GF-D8 (cell line): ENCODE results near the gene INTS12.

Experiments used
- DNase-seq: peaks from one replicate; lab custom pipeline; 2025; lab: John Stamatoyannopoulos, UW

The INTS12 gene

GRCh38 chr4:105686571-105686970 lies 21.9 kb downstream of the INTS12 start:
- DNase-seq = no peak

GRCh38 chr4:105683038-105683437 lies 25.5 kb downstream of the INTS12 start:
- DNase-seq = no peak

- no peak for DNase-seq
Measured at GRCh38 chr4:105679186-105679585, 29.3 kb downstream of the INTS12 start.

- no peak for DNase-seq
Measured at GRCh38 chr4:105677709-105678108, 30.8 kb downstream of the INTS12 start.

GRCh38 chr4:105674011-105674410 lies 34.5 kb downstream of the INTS12 start:
- DNase-seq = no peak

- no peak for DNase-seq
Measured at GRCh38 chr4:105671301-105671700, 37.2 kb downstream of the INTS12 start.

GRCh38 chr4:105670684-105671083 lies 37.8 kb downstream of the INTS12 start:
- DNase-seq = no peak

- no peak for DNase-seq
Measured at GRCh38 chr4:105666693-105667092, 41.8 kb downstream of the INTS12 start.

- no peak for DNase-seq
Measured at GRCh38 chr4:105662935-105663675, 45.4 kb downstream of the INTS12 start.

- no peak for DNase-seq
Measured at GRCh38 chr4:105661028-105661427, 47.5 kb downstream of the INTS12 start.

GRCh38 chr4:105659190-105659589 lies 49.3 kb downstream of the INTS12 start:
- no peak for DNase-seq

GRCh38 chr4:105657117-105657765 lies 51.2 kb downstream of the INTS12 start:
- no peak for DNase-seq

- no peak for DNase-seq
Measured at GRCh38 chr4:105652286-105652888, 56.1 kb downstream of the INTS12 start.

- no peak for DNase-seq
Measured at GRCh38 chr4:105651884-105652283, 56.6 kb downstream of the INTS12 start.

- no peak for DNase-seq
Measured at GRCh38 chr4:105650190-105650589, 58.3 kb downstream of the INTS12 start.

GRCh38 chr4:105645440-105645839 lies 63.0 kb downstream of the INTS12 start:
- DNase-seq = no peak

- DNase-seq = no peak
Measured at GRCh38 chr4:105644257-105644656, 64.2 kb downstream of the INTS12 start.

GRCh38 chr4:105641845-105642244 lies 66.6 kb downstream of the INTS12 start:
- DNase-seq = no peak

- no peak for DNase-seq
Measured at GRCh38 chr4:105637408-105638176, 70.9 kb downstream of the INTS12 start.

- DNase-seq = no peak
Measured at GRCh38 chr4:105634402-105635080, 73.9 kb downstream of the INTS12 start.

- no peak for DNase-seq
Measured at GRCh38 chr4:105633241-105633640, 75.2 kb downstream of the INTS12 start.
